Fibroblast of gingiva (primary cell): ENCODE measurements around the gene MBTPS1.

ENCODE experiments used
- DNase-seq: peaks from one replicate; pipeline ENCODE4 v3.0.0-alpha.2; 2011; ENCODE audit warnings: low read depth

The MBTPS1 gene

DNA sequence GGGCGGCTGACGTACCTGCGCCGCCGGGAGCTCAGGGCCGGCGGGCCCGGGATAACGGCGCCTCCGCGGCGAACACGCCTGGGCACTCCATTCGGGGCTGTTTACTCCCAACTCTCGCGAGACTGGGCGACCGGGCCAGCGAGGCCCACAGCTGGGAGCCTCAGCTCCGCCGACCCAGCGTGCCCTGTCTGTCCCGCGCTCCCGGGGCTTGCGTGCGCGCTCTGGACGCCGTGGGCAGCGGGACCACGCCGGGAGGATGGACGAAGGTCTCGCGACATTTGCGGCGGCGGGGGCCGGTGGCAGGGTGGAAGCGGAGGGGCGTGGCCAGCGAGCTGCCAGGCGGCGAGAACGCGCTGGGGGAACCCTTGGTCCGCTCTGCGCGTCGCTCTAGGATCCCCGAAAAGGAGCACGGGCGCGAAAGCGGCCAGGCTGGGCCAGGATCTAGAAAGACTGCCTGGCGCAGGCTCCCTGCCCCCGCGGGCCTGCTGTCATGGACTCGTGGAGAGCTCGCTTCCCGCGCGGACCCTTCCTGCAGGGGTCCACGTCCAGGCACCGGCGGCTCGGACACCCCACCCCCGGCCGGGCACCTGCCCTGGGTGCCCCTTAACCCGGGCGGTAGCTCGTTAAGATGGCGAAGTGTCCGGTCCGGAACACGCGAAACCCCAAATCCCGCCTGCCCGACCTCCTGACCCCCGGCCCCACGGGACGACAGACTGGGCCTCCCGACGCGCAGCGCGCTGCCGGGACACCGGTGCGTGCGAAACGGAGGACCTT, at the start of gene MBTPS1:
Gene MBTPS1, minus strand, starts transcription at position 223 of the 774 bp plus-strand sequence. CDS start 15,159 bp downstream, outside the sequence.
- DNase-seq, result peak; percentile 98

DNA sequence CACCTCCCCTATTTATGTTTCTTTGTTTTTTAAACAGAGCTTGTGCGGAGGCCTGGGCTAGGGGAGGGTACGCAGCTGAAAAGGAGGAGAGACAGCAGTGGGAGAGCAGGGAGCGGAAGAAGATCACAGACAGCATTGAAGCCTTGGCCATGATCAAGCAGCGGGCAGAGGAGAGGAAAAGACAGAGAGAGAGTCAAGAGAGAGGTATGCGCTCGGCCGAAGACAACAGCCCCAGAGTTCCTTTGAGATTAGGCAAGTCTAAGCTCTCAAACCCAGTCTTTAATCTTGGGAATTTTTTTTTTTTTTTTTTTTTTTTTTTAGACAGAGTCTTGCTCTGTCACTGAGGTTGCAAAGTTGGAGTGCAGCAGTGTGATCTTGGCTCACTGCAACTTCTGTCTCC, 49.0 kb upstream of the MBTPS1 start:
- no peak for DNase-seq

DNA sequence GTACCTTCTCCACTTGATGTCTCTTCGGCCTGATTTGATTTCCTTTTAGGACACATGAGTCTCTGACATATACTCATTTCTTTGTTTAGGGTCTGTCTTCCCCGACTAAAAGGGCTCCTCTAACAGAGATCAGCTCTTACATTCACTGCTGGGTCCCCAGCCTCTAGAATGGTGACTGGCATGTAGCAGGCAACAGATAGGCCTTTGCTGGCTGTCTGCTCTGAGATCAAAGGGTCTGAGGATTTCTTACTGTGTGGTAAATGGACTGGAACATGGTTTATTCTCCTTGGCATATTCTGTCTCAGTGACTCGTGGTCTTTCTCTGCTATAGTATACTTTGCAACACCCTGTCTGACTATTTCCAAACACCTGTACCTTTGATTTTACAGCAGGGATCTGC, 45.1 kb upstream of the MBTPS1 start:
- DNase-seq, result no peak

GRCh38 chr16:84161037-84161436, 44.3 kb upstream of the MBTPS1 start:
- DNase-seq, result no peak

DNA sequence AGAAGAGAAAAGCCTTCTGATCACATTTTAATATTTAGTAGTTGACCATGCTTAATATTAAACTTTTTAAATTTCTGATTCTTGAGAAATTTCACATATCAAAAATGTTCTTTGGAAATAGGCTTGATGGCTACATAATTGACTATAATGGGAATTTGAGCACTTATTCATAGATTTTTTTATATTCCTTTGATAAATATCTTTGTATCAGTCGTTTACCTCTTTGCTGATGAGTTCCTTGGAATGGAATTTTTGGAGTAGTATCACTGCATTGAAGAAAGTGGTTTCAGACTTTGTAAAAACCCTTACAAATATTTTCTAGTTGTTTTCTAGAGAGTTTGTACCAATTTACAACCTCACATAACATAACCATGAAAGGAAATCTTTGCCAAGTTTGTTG, 43.1 kb upstream of the MBTPS1 start:
- DNase-seq, result no peak

DNA sequence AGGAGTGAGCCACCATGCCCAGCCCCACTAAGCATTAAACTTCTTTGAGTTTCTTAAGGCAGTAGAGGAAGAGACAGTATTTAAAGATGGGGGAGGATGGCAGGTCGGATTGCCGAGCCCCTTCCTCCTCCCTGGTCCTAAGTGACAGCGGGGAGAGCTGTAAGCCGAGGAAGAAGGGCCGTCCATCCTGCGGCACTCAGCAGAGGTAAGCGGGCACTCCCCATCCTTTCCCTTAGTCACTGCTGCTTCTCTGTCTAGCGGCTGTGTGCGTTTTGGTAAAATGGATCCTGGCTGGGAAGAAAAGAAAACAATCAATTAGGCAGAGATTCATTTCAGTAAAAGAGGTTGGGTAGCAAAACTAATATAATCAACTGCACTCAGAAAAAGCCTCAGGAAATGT, 42.3 kb upstream of the MBTPS1 start:
- no peak for DNase-seq

DNA sequence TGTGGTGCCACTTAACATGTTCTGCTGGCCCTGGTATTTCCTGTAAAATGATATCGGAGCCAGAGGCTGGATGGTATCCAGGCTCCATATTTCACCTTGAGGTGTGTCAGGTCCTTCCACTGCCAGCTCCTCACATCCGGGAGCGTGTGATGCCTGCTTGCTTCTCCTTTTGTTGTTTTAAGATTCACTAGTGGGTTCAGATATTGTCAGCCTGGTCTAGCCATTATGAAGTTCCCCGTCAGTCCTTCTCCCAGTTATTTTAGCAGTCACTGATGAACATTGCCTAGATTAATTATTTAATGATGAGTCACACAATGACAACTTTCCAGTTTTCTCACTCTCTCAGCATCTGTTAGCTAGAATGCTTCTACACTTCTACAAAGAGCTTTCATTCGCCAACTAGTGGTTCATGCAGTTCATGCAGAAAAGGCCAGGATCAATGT, 39.6 kb upstream of the MBTPS1 start:
- DNase-seq, result no peak

DNA sequence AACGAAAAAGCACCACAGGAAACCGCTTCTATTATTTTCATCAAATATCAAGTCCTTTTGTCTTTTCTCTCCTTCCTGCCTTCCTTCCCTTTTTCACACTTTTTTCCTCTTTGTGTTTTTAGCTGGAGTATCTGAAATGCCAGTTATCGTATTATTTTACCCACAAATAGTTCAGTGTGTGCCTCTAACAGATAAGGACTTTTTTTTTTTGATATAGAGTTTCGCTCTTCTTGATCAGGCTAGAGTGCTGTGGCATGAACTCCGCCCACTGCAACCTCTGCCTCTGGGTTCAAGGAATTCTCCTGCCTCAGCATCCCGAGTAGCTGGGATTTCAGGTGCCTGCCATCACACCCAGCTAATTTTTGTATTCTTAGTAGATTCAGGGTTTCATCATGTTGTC, 39.0 kb upstream of the MBTPS1 start:
- no peak for DNase-seq

GRCh38 chr16:84155226-84155625, 38.5 kb upstream of the MBTPS1 start:
- no peak for DNase-seq

GRCh38 chr16:84153660-84154214, 37.0 kb upstream of the MBTPS1 start:
- no peak for DNase-seq

GRCh38 chr16:84150926-84151325, 34.2 kb upstream of the MBTPS1 start:
- DNase-seq, result no peak

GRCh38 chr16:84144859-84145639, 28.3 kb upstream of the MBTPS1 start, which contains the start of the genes DNAAF1 and HSDL1:
TSS of gene DNAAF1 (plus strand) at chr16:84145308. CDS start at chr16:84145441, 133 bp downstream.
TSS of gene HSDL1 (minus strand) at chr16:84145177. CDS start at chr16:84131321, 13,856 bp downstream.
- peak; percentile 76 for DNase-seq

- DNase-seq, result no peak
Measured at GRCh38 chr16:84144209-84144858, 27.6 kb upstream of the MBTPS1 start.

DNA sequence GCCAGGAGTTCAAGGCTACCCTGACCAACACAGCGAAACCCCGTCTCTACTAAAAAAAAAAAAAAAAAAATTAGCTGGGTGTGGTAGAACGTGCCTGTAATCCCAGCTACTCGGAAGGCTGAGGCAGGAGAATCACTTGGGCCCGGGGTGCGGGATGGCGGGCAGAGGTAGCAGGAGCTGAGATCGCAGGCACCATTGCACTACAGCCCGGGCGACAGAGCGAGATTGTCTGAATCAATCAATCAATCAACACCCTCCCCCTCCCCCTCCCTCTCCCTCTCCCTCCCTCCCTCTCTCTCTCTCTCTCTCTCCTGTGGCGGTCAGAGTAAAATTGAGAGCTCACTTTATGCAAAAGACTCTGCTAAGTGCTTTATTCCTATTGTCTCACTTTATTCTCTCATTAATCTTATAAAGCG, 27.1 kb upstream of the MBTPS1 start:
- no peak for DNase-seq

GRCh38 chr16:84143081-84143480, 26.3 kb upstream of the MBTPS1 start:
- no peak for DNase-seq

DNA sequence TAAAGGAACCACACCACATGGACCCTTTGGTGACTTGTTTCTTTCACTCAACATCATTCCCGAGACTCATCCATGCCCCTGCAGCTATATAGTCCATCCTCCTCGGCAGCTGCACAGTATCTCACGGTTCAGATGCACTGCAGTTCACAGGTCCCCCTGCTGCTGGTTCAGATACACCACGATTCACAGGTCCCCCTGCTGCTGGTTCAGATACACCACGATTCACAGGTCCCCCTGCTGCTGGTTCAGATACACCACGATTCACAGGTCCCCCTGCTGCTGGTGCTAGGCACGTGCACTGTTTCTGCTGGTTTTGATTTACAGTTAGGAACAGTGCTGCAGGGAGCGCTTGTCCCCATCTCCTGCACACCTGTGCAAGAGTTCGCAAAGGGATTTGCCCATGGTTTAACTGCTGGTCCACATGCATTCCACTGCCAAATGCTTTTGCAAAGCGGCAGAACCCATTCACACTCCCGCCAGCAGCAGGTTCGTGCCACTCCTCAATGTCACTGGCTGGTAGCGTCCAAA, 24.5 kb upstream of the MBTPS1 start:
- no peak for DNase-seq

GRCh38 chr16:84139628-84140258, 23.0 kb upstream of the MBTPS1 start:
- DNase-seq, result no peak

DNA sequence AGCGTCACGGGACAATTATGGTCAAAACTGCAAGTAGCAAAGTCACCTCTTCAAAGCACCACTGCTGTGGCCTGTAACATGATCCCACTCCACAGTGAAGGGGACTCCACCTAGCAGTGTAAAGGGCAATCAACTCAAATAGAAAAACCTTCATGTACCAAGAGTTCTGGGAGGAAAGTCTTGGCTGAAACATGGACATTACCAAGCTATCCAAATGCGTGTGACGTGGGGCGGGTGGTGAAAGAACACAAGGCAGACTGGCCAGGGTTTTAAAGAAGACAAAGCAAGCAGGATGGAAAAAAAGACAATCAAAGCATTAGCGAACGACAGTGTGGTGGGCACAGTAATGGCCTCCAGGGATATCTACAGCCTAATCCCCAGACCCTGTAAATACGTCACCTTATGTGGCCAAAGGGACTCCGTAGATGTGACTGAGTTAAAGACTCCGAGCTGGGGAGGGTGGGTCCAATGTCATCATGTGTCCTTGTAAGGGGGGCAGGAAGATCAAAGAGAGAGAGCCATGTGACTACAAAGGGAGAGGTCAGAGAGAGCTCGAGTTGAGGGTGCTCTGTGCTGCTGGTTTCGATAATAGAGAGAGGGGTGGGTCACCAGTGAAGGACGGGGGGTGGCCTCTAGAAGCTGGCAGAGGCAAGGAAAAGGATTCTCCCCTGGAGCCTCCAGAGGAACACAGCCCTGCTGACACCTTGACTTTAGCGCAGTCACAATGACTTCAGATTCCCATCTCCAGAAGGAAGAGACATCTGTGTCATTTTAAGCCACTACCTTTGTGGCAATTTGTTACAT, 22.3 kb upstream of the MBTPS1 start:
- DNase-seq, result peak; percentile 42

GRCh38 chr16:84138500-84138823, 21.7 kb upstream of the MBTPS1 start:
- no peak for DNase-seq

- no peak for DNase-seq
Measured at GRCh38 chr16:84137769-84138357, 21.1 kb upstream of the MBTPS1 start.
